AG10803 (cell line): ENCODE results near the gene S100A7A.
"Not testable (repeated sequence)": the region's sequence is repeated elsewhere in the genome, so short reads cannot be mapped to it uniquely, and the experiment has no call there.

Experiments
- DNase-seq: peaks from one replicate; pipeline ENCODE4 v3.0.0; 2010; ENCODE audit warnings: low read depth
- H3K4me3 ChIP-seq: 2 replicates; pipeline ENCODE4 v1.5.1; 2011; ENCODE audit warnings: mild to moderate bottlenecking, low read length, control low read depth
- CTCF ChIP-seq: conservative IDR thresholded peaks from 2 replicates; pipeline ENCODE4 v1.5.1; 2011; ENCODE audit warnings: mild to moderate bottlenecking, low read length, control low read depth, inconsistent platforms

Gene S100A7A

DNA sequence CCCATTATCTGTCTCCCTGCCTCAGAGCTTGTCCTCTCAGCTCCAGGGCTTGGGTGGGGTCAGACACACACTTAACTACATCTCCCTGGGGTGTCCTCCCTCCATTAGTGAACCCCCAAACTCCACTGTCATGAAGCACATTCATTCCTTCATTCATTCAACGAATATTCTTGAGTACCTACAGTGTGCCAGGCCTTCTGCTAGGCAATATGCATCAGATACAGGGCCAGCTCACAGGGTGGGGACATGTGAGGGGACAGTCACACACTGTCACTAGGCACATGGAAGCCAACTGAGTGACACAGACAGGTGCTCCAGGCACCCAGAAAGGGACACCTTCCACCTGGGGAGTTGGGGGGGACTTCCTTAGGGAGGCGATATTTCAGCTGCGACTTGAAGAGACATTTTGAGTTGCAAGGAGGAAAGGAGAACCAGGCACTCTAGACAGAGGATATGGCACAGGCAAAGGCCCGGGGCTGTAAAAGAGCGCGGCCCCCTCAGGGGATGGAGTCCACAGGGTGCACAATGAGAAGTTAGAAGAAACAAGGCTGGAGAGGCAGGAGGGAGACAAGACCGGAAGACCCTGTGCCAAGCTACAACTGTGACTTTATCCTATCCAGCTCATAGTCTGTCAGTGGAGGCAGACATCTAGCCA is 16.8 kb upstream of the S100A7A start:
- no peak for DNase-seq
- TF ChIP-seq CTCF: no peak
- H3K4me3 ChIP-seq: no peak overlapping the region

DNA sequence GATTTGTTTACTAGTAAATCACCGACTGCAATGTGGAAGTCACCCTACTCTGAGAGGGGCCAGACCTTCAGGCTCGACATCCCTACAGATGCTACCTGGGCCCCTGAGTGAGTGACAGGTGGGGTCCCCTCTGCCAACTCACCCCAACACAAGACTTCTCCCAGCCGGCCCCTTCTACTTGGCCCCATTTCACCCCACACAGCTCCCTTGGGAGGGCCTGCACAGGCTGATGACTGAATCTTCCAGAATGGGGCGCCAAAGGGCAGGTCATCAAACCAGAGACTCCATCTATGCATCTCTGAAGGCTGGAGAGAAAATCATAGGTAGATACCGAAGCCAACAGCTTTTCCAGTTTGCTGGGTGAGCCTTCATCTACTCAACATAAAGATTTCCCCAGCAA is 16.1 kb upstream of the S100A7A start:
- no peak overlapping the region for H3K4me3 ChIP-seq
- DNase-seq: no peak
- TF ChIP-seq CTCF: 0 out of 2 replicates have a peak, but pooled peaks have one; percentile 7

DNA sequence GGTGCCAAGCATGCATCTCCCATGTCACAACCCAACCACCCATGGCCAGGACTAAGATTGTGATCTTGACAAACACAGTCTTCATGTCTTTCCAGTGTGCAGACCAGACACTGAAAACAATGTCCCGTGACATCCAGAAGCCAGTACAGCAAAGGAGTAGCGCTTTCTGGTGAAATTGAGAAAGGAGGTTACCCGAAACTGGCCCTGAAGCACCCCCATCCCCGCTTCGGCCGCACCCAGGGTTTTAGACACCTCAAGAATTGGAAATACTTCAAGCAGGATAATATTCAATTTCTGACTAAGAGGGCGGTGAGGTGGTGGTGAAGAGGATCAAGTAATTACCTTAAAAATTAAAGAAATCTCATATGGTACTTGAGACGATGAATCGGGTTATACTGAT is 14.9 kb upstream of the S100A7A start:
- no peak overlapping the region for H3K4me3 ChIP-seq
- DNase-seq: no peak
- TF ChIP-seq CTCF: no peak

DNA sequence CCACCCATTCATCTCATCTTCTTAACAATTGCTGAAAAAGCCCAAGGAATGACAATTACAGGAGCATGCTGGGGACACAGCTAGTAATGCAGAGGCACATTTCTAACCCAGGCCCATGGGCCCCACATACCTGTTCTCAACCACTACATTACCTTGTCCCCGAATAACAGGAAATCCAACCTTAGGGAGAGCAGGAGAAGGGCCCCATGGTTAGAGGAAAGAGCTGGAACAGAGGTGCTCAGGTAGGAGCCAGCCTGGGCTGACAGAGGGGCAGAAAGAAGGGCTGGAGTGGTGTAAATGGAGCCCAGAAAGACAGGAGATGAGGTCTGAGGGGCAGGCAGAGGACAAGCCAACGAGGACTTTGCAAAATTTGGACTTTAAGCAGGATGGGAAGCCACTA is 14.1 kb upstream of the S100A7A start:
- DNase-seq: no peak
- no peak for TF ChIP-seq CTCF
- H3K4me3 ChIP-seq: no peak overlapping the region

DNA sequence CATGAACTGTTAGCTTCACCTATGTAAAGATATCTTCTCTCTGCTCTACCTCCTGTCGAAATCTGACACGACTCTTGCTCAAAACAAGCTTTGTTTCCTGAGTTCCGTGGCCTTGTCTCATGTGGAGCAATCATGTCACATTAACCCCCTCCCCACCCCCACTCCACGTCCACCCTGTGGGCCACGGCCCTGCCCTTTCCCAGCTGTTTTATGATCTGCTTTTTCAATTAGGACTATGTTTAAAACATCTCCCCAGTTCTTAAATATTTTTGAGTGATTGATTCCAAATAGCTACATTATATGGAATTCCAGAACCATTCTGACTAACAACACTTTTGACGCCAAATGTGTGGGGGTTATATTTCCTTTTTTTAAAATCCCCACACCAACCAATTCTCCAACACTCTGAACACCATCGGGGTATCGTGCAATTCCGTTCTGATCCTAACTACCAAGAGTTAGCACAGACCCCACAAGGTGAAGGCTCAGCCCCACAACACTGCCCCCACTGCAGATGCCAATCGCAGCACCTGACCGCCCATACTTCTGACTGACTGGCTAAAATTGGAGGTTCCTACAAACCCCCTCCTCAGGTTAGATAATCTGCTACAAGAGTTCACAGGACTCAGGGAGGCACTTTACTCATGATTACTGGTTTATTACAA is 12.8 kb upstream of the S100A7A start:
- no peak for DNase-seq

GRCh38 chr1:153404086-153404635 is 12.2 kb upstream of the S100A7A start:
- no peak for DNase-seq
- TF ChIP-seq CTCF: no peak
- no peak overlapping the region for H3K4me3 ChIP-seq

More for the DNA sequence above, 12.8 kb upstream of the S100A7A start:
- H3K4me3 ChIP-seq: no peak overlapping the region
- no peak for TF ChIP-seq CTCF

GRCh38 chr1:153404768-153405167 is 11.6 kb upstream of the S100A7A start:
- peak; percentile 32 for TF ChIP-seq CTCF
- H3K4me3 ChIP-seq: no peak overlapping the region
- DNase-seq: no peak

DNA sequence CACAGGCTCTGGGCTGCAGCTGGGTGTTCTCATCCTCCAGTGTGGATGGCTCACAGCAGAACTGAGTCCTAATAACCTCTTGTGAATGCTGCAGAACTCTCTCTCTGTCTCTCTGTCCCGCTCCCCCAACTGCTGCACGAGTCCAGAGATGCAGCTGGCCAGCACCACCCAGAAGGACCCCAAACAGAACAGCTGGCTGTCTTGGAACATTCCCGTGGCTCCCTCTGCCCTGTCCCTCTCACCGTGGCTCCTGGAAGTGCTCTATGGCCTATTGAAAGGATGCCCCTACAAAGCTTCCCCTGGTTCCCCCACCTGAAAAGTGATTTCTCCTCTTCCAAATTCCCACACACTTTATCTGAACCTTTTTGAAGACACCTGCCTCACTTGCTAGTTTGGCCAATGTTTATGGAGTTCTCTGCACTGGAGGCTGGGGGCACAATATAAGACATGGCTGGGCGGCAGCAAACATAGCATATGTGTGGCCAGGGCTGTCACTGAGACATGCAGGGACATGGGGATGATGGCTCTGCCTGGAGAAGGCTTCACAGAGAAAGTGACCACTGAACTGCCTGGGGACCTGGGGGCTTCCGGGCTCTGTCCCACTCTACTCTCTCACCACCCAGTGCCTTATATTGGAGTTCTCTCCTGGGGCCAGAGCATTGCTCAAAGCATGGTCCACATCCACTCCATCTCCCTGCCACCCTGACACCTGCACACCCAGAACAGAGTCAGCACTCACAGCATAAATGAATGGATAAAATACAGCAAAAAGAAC is 10.3 kb upstream of the S100A7A start:
- not testable (repeated sequence) for DNase-seq, H3K4me3 ChIP-seq

DNA sequence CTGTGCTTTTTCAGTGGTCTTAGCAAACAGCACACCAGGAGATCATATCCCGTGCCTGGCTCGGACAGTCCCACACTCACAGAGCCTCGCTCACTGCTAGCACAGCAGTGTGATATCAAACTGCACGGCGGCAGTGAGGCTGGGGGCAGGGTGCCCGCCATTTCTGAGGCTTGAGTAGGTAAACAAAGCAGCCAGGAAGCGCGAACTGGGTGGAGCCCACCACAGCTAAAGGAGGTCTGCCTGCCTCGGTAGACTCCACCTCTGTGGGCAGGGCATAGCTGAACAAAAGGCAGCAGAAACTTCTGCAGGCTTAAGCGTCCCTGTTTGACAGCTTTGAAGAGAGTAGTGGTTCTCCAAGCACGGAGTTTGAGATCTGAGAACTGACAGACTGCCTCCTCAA is 9.0 kb upstream of the S100A7A start:
- not testable (repeated sequence) for DNase-seq

GRCh38 chr1:153413961-153414360 is 2.4 kb upstream of the S100A7A start:
- not testable (repeated sequence) for H3K4me3 ChIP-seq, DNase-seq

More for the DNA sequence above, 9.0 kb upstream of the S100A7A start:
- H3K4me3 ChIP-seq: not testable (repeated sequence)
